GM18909 (cell line): Measurements from ENCODE around the gene PITPNC1.
"Not testable (repeated sequence)": the region's sequence is repeated elsewhere in the genome, so short reads cannot be mapped to it uniquely, and the experiment has no call there.

Source experiments
- ATAC-seq: cut with Tn5 transposase; IDR thresholded peaks from one replicate; pipeline ENCODE4 v1.9.1; 2021; ENCODE audit warnings: mild to moderate bottlenecking; ENCODE audit not compliant: unreplicated experiment, poor library complexity

PITPNC1 gene

GRCh38 chr17:67366193-67367157 is 10.6 kb upstream of the PITPNC1 start, which contains the start of gene PSMD12:
Gene PSMD12, minus strand, starts transcription at chr17:67366577. Its CDS starts 58 bp downstream, at chr17:67366519.
- ATAC-seq = peak; percentile 89

GRCh38 chr17:67369676-67370075 is 7.4 kb upstream of the PITPNC1 start:
- ATAC-seq = no peak

GRCh38 chr17:67372751-67373150 is 4.3 kb upstream of the PITPNC1 start:
- no peak for ATAC-seq

- peak; percentile 42 for ATAC-seq
Measured at GRCh38 chr17:67374329-67375053, 2.6 kb upstream of the PITPNC1 start.

- ATAC-seq = no peak
Measured at GRCh38 chr17:67375054-67375427, 2.0 kb upstream of the PITPNC1 start.

- no peak for ATAC-seq
Measured at GRCh38 chr17:67375716-67376115, 1.4 kb upstream of the PITPNC1 start.

- no peak for ATAC-seq
Measured at GRCh38 chr17:67376415-67376736, 705 bp upstream of the PITPNC1 start.

GRCh38 chr17:67377488-67378453 is 690 bp downstream of the PITPNC1 start:
- ATAC-seq = no peak

- peak; percentile 38 for ATAC-seq
Measured at GRCh38 chr17:67378454-67379250, 1.6 kb downstream of the PITPNC1 start.

GRCh38 chr17:67379251-67379630 is 2.2 kb downstream of the PITPNC1 start:
- no peak for ATAC-seq

- ATAC-seq = no peak
Measured at GRCh38 chr17:67381929-67382257, 4.8 kb downstream of the PITPNC1 start.

- ATAC-seq = no peak
Measured at GRCh38 chr17:67385122-67385988, 8.3 kb downstream of the PITPNC1 start.

- ATAC-seq = no peak
Measured at GRCh38 chr17:67386965-67387551, 10.0 kb downstream of the PITPNC1 start.

- ATAC-seq = not testable (repeated sequence)
Measured at GRCh38 chr17:67388536-67388935, 11.5 kb downstream of the PITPNC1 start.

GRCh38 chr17:67388986-67389385 is 11.9 kb downstream of the PITPNC1 start:
- ATAC-seq = no peak

GRCh38 chr17:67390006-67390645 is 13.0 kb downstream of the PITPNC1 start:
- no peak for ATAC-seq

- peak; percentile 89 for ATAC-seq
Measured at GRCh38 chr17:67390646-67391361, 13.7 kb downstream of the PITPNC1 start.
